ENCODE measurements around the gene BCL3. TPM values are rescaled to one million over a fixed set of nuclear protein-coding genes. Genes with fewer than 3 reads are reported as not detected.

Gene BCL3
- total and polyA plus RNA-seq, 2 of the 13 experiments (the other 11 are each of a cell fraction or from before 2014, with no cell fraction given), result 2.3 to 4.0 TPM

- no peak for TF ChIP-seq DDIT3 (CRISPR knock-in tag; IDR thresholded peaks at IDR 0.05)
- no peak for TF ChIP-seq BORCS8-MEF2B (CRISPR knock-in tag; IDR thresholded peaks at IDR 0.05)
- peak; percentile 60; the same call in 2 of the 3 replicates for TF ChIP-seq MXI1 (IDR thresholded peaks at IDR 0.05; ENCODE audit: borderline replicate concordance, low read depth, low read length)
- TF ChIP-seq ZNF563 (CRISPR knock-in tag; IDR thresholded peaks at IDR 0.05), result no peak
- no peak for TF ChIP-seq SNRNP70 (IDR thresholded peaks at IDR 0.05; ENCODE audit: low read depth, low read length)
- TF ChIP-seq BCL3 (CRISPR knock-in tag; IDR thresholded peaks at IDR 0.05), result no peak
- TF ChIP-seq SP140L (CRISPR knock-in tag; IDR thresholded peaks at IDR 0.05; ENCODE audit: borderline replicate concordance), result no peak
- TF ChIP-seq SRY (CRISPR knock-in tag; IDR thresholded peaks at IDR 0.05), result no peak
- TF ChIP-seq, protein P1, sequence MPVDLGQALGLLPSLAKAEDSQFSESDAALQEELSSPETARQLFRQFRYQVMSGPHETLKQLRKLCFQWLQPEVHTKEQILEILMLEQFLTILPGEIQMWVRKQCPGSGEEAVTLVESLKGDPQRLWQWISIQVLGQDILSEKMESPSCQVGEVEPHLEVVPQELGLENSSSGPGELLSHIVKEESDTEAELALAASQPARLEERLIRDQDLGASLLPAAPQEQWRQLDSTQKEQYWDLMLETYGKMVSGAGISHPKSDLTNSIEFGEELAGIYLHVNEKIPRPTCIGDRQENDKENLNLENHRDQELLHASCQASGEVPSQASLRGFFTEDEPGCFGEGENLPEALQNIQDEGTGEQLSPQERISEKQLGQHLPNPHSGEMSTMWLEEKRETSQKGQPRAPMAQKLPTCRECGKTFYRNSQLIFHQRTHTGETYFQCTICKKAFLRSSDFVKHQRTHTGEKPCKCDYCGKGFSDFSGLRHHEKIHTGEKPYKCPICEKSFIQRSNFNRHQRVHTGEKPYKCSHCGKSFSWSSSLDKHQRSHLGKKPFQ (CRISPR knock-in tag; IDR thresholded peaks at IDR 0.05; ENCODE audit: insufficient replicate concordance), result no peak
- no peak for TF ChIP-seq THAP7 (CRISPR knock-in tag; IDR thresholded peaks at IDR 0.05)
- no peak for TF ChIP-seq FOXK2 (IDR thresholded peaks at IDR 0.05)
- 0 out of 2 replicates have a peak, but pooled peaks have one; percentile 48 for TF ChIP-seq NCOA5 (CRISPR knock-in tag; IDR thresholded peaks at IDR 0.05)
- no peak for TF ChIP-seq PCBP2 (optimal IDR thresholded peaks at IDR 0.05; ENCODE audit: low read depth, low read length, poor library complexity, severe bottlenecking)
- no peak for TF ChIP-seq ARHGAP35 (CRISPR knock-in tag; IDR thresholded peaks at IDR 0.05; ENCODE audit: borderline replicate concordance)
- no peak for TF ChIP-seq MATR3 (CRISPR knock-in tag; IDR thresholded peaks at IDR 0.05)
- TF ChIP-seq SSRP1 (CRISPR knock-in tag; IDR thresholded peaks at IDR 0.05), result no peak
- TF ChIP-seq MXD4 (CRISPR knock-in tag; IDR thresholded peaks at IDR 0.05), result no peak
- TF ChIP-seq SOX6 (IDR thresholded peaks at IDR 0.05), result no peak
- peak; percentile 67 for TF ChIP-seq SOX6 (CRISPR knock-in tag; IDR thresholded peaks at IDR 0.05)
- no peak for TF ChIP-seq RFXANK (CRISPR knock-in tag; IDR thresholded peaks at IDR 0.05)
- TF ChIP-seq PHF5A (CRISPR knock-in tag; IDR thresholded peaks at IDR 0.05; ENCODE audit: low read depth, unreplicated experiment), result no peak
- no peak for TF ChIP-seq ZNF33B (CRISPR knock-in tag; IDR thresholded peaks at IDR 0.05)
- no peak for TF ChIP-seq ARID2 (CRISPR knock-in tag; IDR thresholded peaks at IDR 0.05; ENCODE audit: borderline replicate concordance)
- peak; percentile 15; the same call in 1 of the 2 replicates for TF ChIP-seq ZNF512B (CRISPR knock-in tag; IDR thresholded peaks at IDR 0.05; ENCODE audit: borderline replicate concordance)
- no peak for TF ChIP-seq ZNF24 (IDR thresholded peaks at IDR 0.05)
- 0 out of 2 replicates have a peak, but pooled peaks have one; percentile 48 for TF ChIP-seq BCL6 (CRISPR knock-in tag; IDR thresholded peaks at IDR 0.05)
- peak; percentile 54; the same call in 1 of the 2 replicates for TF ChIP-seq ZNF121 (CRISPR knock-in tag; IDR thresholded peaks at IDR 0.05)
- TF ChIP-seq KAT7 (CRISPR knock-in tag; IDR thresholded peaks at IDR 0.05; ENCODE audit: borderline replicate concordance), result no peak
Measured at GRCh38 chr19:44723952-44724319, 24.6 kb upstream of the BCL3 start (continued).
